Ovary (tissue), 3 donors: ENCODE data around the gene SYNPO.

Experiments used
- CTCF ChIP-seq, 3 donors: fragments of 450-650 bp in 2 of 3; fragments of 200-600 bp in 1 of 3; IDR thresholded peaks; one replicate each; pipeline versions ENCODE4 v1.5.1 to v1.8.0; 2016 to 2022; ENCODE audit warnings: antibody characterized with exemption in 3 of 3, mild to moderate bottlenecking in 1 of 3
- POLR2A ChIP-seq: fragments of 450-650 bp; IDR thresholded peaks from one replicate; pipeline ENCODE4 v1.6.1; 2017; ENCODE audit warnings: antibody characterized with exemption, mild to moderate bottlenecking, moderate library complexity
- donor health status: DM: no; HTN: no; CAD: no.

DNA sequence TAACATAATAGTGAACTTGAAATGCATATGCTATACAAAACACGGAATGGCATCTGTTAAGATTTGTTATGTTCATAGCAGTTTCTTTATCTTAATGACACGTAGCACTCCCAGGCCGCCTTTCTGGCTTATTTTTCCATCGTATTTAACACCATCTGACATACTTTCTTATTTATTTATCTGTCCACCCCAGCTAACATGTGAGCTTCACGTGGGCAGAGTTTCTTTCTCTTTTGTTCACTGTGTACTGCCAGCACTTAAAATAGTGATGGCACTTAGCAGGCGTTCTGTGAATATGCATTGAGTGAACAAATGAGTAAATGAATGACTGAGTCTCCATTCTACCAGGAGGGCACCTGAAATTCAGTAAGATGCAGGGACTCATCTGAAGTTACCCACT is 29.4 kb upstream of the SYNPO start:
- TF ChIP-seq POLR2A (no peak), CTCF (IDR thresholded peaks at IDR 0.05) (no peak)
